ENCODE results near the gene KDM4E.

The KDM4E gene

GRCh38 chr11:95005642-95006041, 19.4 kb upstream of the KDM4E start:
- no peaks in the 10 kb centered on the region for H3K79me1 ChIP-seq (ENCODE audit: low read length)

GRCh38 chr11:95011376-95011775, 13.7 kb upstream of the KDM4E start:
- H2BK12ac ChIP-seq (ENCODE audit: low read length), result no peak overlapping the region
- no peak overlapping the region for H4K12ac ChIP-seq (ENCODE audit: low read depth, low read length)
- no peak overlapping the region for H3K18ac ChIP-seq (ENCODE audit: low read length)
- H4K91ac ChIP-seq (ENCODE audit: low read depth, low read length), result no peak overlapping the region
- H3K9me3 ChIP-seq (ENCODE audit: insufficient read depth, low read depth, low read length), result peaks cover 2% of the 10 kb centered on the region
- H3K23ac ChIP-seq (ENCODE audit: low read length), result no peak overlapping the region
- no peak overlapping the region for H3K4ac ChIP-seq (ENCODE audit: low read depth, low read length)
- no peak overlapping the region for H3K4me3 ChIP-seq (ENCODE audit: low read depth, low read length)
- no peak overlapping the region for H2AFZ ChIP-seq (ENCODE audit: insufficient read depth, low read length, poor library complexity)
- no peak overlapping the region for H3K9ac ChIP-seq (ENCODE audit: low read length)
- DNase-seq, result no peak
- no peaks in the 10 kb centered on the region for H3K79me2 ChIP-seq (ENCODE audit: control insufficient read depth, insufficient read depth, low read length, poor library complexity)
- no peaks in the 10 kb centered on the region for H3K4me1 ChIP-seq (ENCODE audit: control insufficient read depth in 1 of 2, insufficient read depth in 2 of 2, low read length in 2 of 2)
- no peak overlapping the region for H2BK120ac ChIP-seq (ENCODE audit: insufficient read depth, low read length, poor library complexity)
- no peak overlapping the region for H3K4me2 ChIP-seq (ENCODE audit: low read length)
- H3K79me1 ChIP-seq (ENCODE audit: low read length), result no peaks in the 10 kb centered on the region
- no peak overlapping the region for H2AK5ac ChIP-seq (ENCODE audit: low read length)
- no peak overlapping the region for H3K27ac ChIP-seq (ENCODE audit: low read depth, low read length)
- H3K14ac ChIP-seq (ENCODE audit: low read length), result no peak overlapping the region
- no peaks in the 10 kb centered on the region for H3K36me3 ChIP-seq (ENCODE audit: control insufficient read depth in 1 of 2, insufficient read depth in 2 of 2, low read length in 2 of 2)
- H4K8ac ChIP-seq (ENCODE audit: low read depth, low read length), result no peak overlapping the region
- H2BK5ac ChIP-seq (ENCODE audit: low read depth, low read length, poor library complexity), result no peak overlapping the region
- no peaks in the 10 kb centered on the region for H3K27me3 ChIP-seq (ENCODE audit: insufficient read depth, low read length)

More at GRCh38 chr11:95005642-95006041, 19.4 kb upstream of the KDM4E start:
- Histone ChIP-seq H3K4ac (ENCODE audit: low read depth, low read length) (no peak overlapping the region), H3K4me1 (ENCODE audit: control insufficient read depth in 1 of 2, insufficient read depth in 2 of 2, low read length in 2 of 2) (no peaks in the 10 kb centered on the region), H4K12ac (ENCODE audit: low read depth, low read length) (no peak overlapping the region), H3K27me3 (ENCODE audit: insufficient read depth, low read length) (no peaks in the 10 kb centered on the region), H3K9me3 (ENCODE audit: insufficient read depth, low read depth, low read length) (no peaks in the 10 kb centered on the region), H3K4me2 (ENCODE audit: low read length) (no peak overlapping the region), H3K9ac (ENCODE audit: low read length) (no peak overlapping the region), H2BK12ac (ENCODE audit: low read length) (no peak overlapping the region), H3K36me3 (ENCODE audit: control insufficient read depth in 1 of 2, insufficient read depth in 2 of 2, low read length in 2 of 2) (no peaks in the 10 kb centered on the region), H4K91ac (ENCODE audit: low read depth, low read length) (no peak overlapping the region), H4K8ac (ENCODE audit: low read depth, low read length) (no peak overlapping the region), H2BK120ac (ENCODE audit: insufficient read depth, low read length, poor library complexity) (no peak overlapping the region), H3K4me3 (ENCODE audit: low read depth, low read length) (no peak overlapping the region), H3K27ac (ENCODE audit: low read depth, low read length) (no peak overlapping the region), H2AFZ (ENCODE audit: insufficient read depth, low read length, poor library complexity) (no peak overlapping the region), H3K18ac (ENCODE audit: low read length) (no peak overlapping the region), H2AK5ac (ENCODE audit: low read length) (no peak overlapping the region), H3K23ac (ENCODE audit: low read length) (no peak overlapping the region), H2BK5ac (ENCODE audit: low read depth, low read length, poor library complexity) (no peak overlapping the region), H3K14ac (ENCODE audit: low read length) (no peak overlapping the region), H3K79me2 (ENCODE audit: control insufficient read depth, insufficient read depth, low read length, poor library complexity) (no peaks in the 10 kb centered on the region)
- no peak for DNase-seq
- WGBS (ENCODE audit: extremely low coverage, insufficient coverage, insufficient read length), result no CpG with 5 or more reads among the region's 1 CpG

GRCh38 chr11:95014184-95014821, 10.8 kb upstream of the KDM4E start:
- no peak overlapping the region for H2AFZ ChIP-seq (ENCODE audit: insufficient read depth, low read length, poor library complexity)
- no peak overlapping the region for H4K8ac ChIP-seq (ENCODE audit: low read depth, low read length)
- H3K79me1 ChIP-seq (ENCODE audit: low read length), result no peaks in the 10 kb centered on the region
- no peak for DNase-seq
- H3K79me2 ChIP-seq (ENCODE audit: control insufficient read depth, insufficient read depth, low read length, poor library complexity), result no peaks in the 10 kb centered on the region
- H3K27me3 ChIP-seq (ENCODE audit: insufficient read depth, low read length), result no peaks in the 10 kb centered on the region
- no peak overlapping the region for H3K4me3 ChIP-seq (ENCODE audit: low read depth, low read length)
- H2AK5ac ChIP-seq (ENCODE audit: low read length), result no peak overlapping the region
- H2BK12ac ChIP-seq (ENCODE audit: low read length), result no peak overlapping the region
- H3K4me2 ChIP-seq (ENCODE audit: low read length), result no peak overlapping the region
- no peak overlapping the region for H3K23ac ChIP-seq (ENCODE audit: low read length)
- no peak overlapping the region for H3K4ac ChIP-seq (ENCODE audit: low read depth, low read length)
- H2BK5ac ChIP-seq (ENCODE audit: low read depth, low read length, poor library complexity), result no peak overlapping the region
- no peak overlapping the region for H3K14ac ChIP-seq (ENCODE audit: low read length)
- no peak overlapping the region for H3K27ac ChIP-seq (ENCODE audit: low read depth, low read length)
- no peak overlapping the region for H3K18ac ChIP-seq (ENCODE audit: low read length)
- no peaks in the 10 kb centered on the region for H3K36me3 ChIP-seq (ENCODE audit: control insufficient read depth in 1 of 2, insufficient read depth in 2 of 2, low read length in 2 of 2)
- H3K4me1 ChIP-seq (ENCODE audit: control insufficient read depth in 1 of 2, insufficient read depth in 2 of 2, low read length in 2 of 2), result no peaks in the 10 kb centered on the region
- H4K12ac ChIP-seq (ENCODE audit: low read depth, low read length), result no peak overlapping the region
- H3K9ac ChIP-seq (ENCODE audit: low read length), result no peak overlapping the region
- H3K9me3 ChIP-seq (ENCODE audit: insufficient read depth, low read depth, low read length), result peaks cover 2% of the 10 kb centered on the region
- H4K91ac ChIP-seq (ENCODE audit: low read depth, low read length), result no peak overlapping the region
- no peak overlapping the region for H2BK120ac ChIP-seq (ENCODE audit: insufficient read depth, low read length, poor library complexity)
- no CpG with 5 or more reads among the region's 12 CpGs for WGBS (ENCODE audit: extremely low coverage, insufficient coverage, insufficient read length)

- Histone ChIP-seq H2AK5ac (ENCODE audit: low read length) (no peak overlapping the region), H3K4me3 (ENCODE audit: low read depth, low read length) (no peak overlapping the region), H3K27me3 (ENCODE audit: insufficient read depth, low read length) (no peaks in the 10 kb centered on the region), H3K27ac (ENCODE audit: low read depth, low read length) (no peak overlapping the region), H3K18ac (ENCODE audit: low read length) (no peak overlapping the region), H3K23ac (ENCODE audit: low read length) (no peak overlapping the region), H3K14ac (ENCODE audit: low read length) (no peak overlapping the region), H3K36me3 (ENCODE audit: control insufficient read depth in 1 of 2, insufficient read depth in 2 of 2, low read length in 2 of 2) (no peaks in the 10 kb centered on the region), H4K8ac (ENCODE audit: low read depth, low read length) (no peak overlapping the region), H3K9ac (ENCODE audit: low read length) (no peak overlapping the region), H2BK5ac (ENCODE audit: low read depth, low read length, poor library complexity) (no peak overlapping the region), H3K9me3 (ENCODE audit: insufficient read depth, low read depth, low read length) (peaks cover 2% of the 10 kb centered on the region), H3K4ac (ENCODE audit: low read depth, low read length) (no peak overlapping the region), H3K4me2 (ENCODE audit: low read length) (no peak overlapping the region), H2BK12ac (ENCODE audit: low read length) (no peak overlapping the region), H2AFZ (ENCODE audit: insufficient read depth, low read length, poor library complexity) (no peak overlapping the region), H3K4me1 (ENCODE audit: control insufficient read depth in 1 of 2, insufficient read depth in 2 of 2, low read length in 2 of 2) (no peaks in the 10 kb centered on the region), H3K79me1 (ENCODE audit: low read length) (no peaks in the 10 kb centered on the region), H2BK120ac (ENCODE audit: insufficient read depth, low read length, poor library complexity) (no peak overlapping the region), H4K12ac (ENCODE audit: low read depth, low read length) (no peak overlapping the region), H3K79me2 (ENCODE audit: control insufficient read depth, insufficient read depth, low read length, poor library complexity) (no peaks in the 10 kb centered on the region), H4K91ac (ENCODE audit: low read depth, low read length) (no peak overlapping the region)
- DNase-seq, result no peak
- no CpG with 5 or more reads among the region's 2 CpGs for WGBS (ENCODE audit: extremely low coverage, insufficient coverage, insufficient read length)
Measured at GRCh38 chr11:95016139-95016538, 8.9 kb upstream of the KDM4E start.

Measured in trophoblast cell (in vitro differentiated cells and primary cell).